CD4-positive, alpha-beta T cell treated with Interleukin-21 for 1 hour (primary cell): ENCODE results near the gene SLC6A18.
"Not testable (repeated sequence)": the region's sequence is repeated elsewhere in the genome, so short reads cannot be mapped to it uniquely, and the experiment has no call there.

ENCODE experiments used
- DNase-seq: peaks from one replicate; pipeline ENCODE4 v3.0.0-alpha.2; 2020

Gene SLC6A18

GRCh38 chr5:1280177-1281037 is 55.2 kb downstream of the SLC6A18 start:
- no peak for DNase-seq

DNA sequence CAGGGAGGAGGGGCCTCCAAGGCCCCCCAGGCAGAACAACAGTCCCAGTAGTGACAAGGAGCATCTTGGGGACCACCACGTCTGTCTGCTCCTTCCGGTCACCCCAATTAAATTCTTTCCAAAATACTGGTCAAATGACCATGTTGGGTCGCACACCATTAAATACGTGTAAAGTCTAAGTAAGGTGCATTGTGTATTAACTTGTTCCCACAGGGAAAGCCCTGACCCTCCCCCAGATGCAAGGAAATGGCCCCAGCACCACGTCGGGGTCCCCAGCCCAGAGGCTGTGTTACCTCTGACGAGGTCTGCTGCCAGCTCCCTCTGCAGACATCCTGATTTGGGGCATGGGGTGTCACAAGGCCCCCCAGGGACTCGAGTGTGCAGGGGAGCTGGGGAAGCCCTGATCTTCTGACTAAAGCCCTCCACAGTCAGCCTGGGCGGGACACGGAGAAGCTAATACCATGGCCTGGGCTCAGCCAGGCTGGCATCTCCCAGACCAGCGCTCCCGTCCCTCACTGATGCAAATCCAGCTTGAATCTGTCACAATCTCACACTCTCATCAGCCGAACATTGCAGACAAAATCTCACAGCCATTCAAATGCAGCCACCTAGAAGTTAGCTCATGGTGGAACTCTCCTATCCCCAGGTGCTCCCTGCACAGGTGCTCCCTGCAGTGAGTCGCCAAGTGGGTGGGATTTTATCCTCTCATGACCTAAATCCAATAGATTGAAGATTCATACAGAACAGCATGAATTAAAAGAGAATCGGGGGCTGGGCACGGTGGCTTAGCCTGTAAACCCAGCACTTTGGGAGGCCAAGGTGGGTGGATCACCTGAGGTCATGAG is 56.1 kb downstream of the SLC6A18 start:
- DNase-seq: no peak

DNA sequence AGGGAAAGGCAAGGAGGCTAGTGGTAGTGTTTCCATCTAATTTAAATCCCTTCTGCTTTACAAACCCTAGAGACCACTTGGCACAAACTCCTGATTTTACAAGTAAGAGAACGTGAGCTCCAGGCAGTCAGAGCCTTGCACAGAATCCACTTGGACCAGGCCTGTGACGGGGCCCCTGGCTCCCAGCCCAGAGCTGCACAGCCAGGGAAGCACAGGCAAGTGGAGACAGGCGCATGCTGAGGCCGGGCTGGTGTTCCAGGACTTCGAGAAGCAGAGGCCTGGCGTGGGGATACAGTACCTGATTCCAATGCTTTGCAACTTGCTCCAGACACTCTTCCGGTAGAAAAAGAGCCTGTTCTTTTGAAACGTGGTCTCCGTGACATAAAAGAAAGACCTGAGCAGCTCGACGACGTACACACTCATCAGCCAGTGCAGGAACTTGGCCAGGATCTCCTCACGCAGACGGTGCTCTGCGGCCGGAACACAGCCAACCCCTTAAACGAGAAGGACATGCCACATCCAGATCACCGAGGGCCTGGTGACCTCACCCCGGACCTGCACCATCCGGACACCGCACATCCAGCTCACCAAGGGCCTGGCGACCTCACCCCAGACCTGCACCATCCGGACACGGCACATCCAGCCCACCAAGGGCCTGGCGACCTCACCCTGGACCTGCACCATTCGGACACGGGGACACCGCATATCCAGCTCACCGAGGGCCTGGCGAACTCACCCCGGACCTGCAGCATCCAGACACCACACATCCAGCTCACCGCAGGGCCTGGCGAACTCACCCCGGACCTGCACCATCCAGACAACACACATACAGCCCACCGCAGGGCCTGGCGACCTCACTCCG is 57.2 kb downstream of the SLC6A18 start:
- DNase-seq: no peak

DNA sequence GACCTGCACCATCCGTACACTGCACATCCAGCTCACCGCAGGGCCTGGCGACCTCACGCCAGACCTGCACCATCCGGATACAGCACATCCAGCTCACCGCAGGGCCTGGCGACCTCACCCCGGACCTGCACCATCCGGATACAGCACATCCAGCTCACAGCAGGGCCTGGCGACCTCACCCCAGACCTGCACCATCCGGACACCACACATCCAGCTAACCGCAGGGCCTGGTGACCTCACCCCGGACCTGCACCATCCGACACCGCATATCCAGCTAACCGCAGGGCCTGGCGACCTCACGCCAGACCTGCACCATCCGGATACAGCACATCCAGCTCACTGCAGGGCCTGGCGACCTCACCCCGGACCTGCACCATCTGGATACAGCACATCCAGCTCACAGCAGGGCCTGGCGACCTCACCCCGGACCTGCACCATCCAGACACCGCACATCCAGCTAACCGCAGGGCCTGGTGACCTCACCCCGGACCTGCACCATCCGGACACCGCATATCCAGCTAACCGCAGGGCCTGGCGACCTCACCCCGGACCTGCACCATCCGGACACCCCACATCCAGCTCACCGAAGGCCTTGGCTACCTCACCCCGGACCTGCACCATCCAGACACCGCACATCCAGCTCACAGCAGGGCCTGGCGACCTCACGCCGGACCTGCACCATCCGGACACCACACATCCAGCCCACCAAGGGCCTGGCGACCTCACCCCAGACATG is 58.0 kb downstream of the SLC6A18 start:
- not testable (repeated sequence) for DNase-seq

- not testable (repeated sequence) for DNase-seq
Measured at GRCh38 chr5:1283729-1284041, 58.5 kb downstream of the SLC6A18 start.

DNA sequence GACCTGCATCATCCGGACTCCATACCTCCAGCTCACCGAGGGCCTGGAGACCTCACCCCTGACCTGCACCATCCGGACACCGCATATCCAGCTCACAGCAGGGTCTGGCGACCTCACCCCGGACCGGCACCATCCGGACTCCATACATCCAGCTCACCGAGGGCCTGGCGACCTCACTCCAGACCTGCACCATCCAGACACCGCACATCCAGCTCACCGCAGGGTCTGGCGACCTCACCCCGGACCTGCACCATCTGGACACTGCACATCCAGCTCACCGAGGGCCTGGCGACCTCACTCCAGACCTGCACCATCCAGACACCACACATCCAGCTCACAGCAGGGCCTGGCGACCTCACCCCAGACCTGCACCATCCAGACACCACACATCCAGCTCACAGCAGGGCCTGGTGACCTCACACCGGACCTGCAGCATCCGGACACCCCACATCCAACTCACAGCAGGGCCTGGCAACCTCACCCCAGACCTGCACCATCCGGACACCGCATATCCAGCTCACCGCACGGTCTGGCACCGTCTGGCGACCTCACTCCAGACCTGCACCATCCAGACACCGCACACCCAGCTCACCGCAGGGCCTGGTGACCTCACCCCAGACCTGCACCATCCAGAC is 59.3 kb downstream of the SLC6A18 start:
- DNase-seq: not testable (repeated sequence)

DNA sequence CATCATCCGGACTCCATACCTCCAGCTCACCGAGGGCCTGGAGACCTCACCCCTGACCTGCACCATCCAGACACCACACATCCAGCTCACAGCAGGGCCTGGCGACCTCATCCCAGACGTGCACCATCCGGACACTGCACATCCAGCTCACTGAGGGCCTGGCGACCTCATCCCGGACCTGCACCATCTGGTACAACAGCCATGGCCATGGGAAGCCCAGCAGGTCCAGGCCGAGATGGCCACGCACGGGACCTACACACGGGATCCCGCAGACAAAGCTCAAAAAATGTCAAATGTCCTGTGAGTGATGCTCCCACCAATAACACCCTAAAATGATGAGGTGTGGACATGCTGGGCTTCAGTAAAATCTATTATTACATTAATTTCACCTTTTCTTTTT is 60.0 kb downstream of the SLC6A18 start:
- no peak for DNase-seq

GRCh38 chr5:1285883-1286291 is 60.7 kb downstream of the SLC6A18 start:
- no peak for DNase-seq

DNA sequence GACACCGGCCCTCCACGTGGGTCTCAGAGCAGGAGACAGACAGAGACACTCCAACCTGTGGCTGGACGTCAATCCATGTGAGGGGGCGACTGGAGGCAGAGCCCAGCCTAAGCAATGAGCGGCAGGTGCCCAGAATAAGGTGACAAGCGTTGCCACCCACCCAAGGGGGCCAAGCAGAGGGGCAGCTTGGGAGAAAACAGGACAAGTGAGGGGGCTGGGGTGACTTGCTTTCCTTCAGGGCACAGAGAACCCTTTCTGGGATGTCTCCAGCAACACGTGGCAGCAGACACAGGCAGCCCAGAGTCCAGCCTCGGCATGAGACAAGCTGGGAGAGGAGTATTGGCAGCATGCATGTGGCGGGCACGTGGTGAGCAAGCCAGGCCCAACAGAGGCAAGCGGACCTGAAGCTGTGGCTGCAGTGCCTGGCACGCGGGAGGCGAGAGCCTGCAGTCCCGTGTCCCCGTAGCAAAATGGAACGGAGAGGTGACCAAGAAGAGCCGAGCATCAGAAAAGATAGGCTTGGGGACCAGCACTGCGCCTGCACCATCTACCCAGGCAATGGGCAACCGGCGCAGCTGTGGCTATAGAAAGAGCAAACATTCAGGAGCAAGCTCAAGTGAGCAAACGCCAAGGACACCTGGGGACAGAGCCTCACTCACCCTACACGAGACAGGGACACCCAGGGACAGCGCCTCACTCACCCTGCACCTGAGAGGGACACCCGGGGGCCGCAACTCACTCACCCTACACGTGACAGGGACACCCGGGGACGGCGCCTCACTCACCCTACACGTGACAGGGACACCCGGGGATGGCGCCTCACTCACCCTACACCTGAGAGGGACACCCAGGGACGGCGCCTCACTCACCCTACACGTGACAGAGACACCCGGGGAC is 63.5 kb downstream of the SLC6A18 start:
- DNase-seq: no peak

DNA sequence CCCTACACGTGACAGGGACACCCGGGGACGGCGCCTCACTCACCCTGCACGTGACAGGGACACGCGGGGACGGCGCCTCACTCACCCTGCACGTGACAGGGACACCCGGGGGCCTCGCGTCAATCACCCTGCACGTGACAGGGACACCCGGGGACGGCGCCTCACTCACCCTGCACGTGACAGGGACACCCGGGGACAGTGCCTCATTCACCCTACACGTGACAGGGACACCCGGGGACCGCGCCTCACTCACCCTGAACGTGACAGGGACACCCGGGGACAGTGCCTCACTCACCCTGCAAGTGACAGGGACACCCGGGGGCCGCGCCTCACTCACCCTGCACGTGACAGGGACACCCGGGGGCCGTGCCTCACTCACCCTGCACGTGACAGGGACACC is 64.4 kb downstream of the SLC6A18 start:
- not testable (repeated sequence) for DNase-seq

GRCh38 chr5:1290956-1291355 is 65.8 kb downstream of the SLC6A18 start:
- DNase-seq: not testable (repeated sequence)

DNA sequence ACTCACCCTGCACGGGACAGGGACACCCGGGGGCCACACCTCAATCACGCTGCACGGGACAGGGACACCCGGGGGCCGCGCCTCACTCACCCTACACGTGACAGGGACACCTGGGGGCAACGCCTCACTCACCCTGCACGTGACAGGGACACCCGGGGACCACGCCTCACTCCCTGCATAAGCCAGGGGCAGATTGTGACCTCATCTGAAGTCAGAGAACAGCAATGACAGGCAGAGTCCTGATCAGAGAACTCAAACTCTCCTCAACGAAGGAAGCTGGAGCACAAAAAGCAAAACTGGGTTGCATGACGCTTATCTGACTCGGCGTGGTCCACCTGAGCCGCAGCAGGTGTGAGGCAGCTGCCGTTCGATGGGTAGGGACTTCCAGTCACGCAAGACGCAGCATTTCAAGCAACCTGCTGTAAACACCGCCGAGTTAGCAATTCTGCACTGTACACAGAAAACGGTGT is 66.5 kb downstream of the SLC6A18 start:
- no peak for DNase-seq

- no peak for DNase-seq
Measured at GRCh38 chr5:1292139-1292538, 67.0 kb downstream of the SLC6A18 start.

DNA sequence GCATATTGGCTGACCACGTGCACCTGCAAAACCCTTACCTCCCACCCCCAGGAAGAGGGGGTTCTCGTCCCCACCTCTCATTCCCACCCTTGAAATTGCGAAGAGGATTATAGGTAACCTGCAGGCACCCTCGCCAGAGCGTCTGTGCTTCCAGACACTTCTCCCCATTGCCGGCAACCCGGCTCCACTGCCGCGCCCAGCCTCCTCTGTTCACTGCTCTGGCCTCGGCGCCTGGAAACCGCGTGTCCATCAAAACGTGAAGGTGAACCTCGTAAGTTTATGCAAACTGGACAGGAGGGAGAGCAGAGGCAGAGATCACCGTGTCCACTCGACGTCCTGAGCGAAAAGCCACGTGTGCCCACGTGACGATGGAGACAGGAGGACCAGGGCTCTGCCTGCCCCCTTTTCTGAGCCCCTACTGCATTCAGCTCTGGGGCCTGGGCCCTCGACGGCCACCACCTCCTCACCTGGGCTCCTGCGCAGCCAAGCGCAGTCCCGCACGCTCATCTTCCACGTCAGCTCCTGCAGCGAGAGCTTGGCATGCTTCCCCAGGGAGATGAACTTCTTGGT is 67.8 kb downstream of the SLC6A18 start:
- DNase-seq: no peak

- DNase-seq: no peak
Measured at GRCh38 chr5:1293416-1294205, 68.4 kb downstream of the SLC6A18 start.

- DNase-seq: no peak
Measured at GRCh38 chr5:1294206-1294834, 69.1 kb downstream of the SLC6A18 start.

- DNase-seq: peak; percentile 82
Measured at GRCh38 chr5:1294835-1295649, 69.9 kb downstream of the SLC6A18 start, which contains the start of gene TERT. Gene TERT, minus strand, starts transcription at chr5:1295068. Its CDS starts 79 bp downstream, at chr5:1294989.

DNA sequence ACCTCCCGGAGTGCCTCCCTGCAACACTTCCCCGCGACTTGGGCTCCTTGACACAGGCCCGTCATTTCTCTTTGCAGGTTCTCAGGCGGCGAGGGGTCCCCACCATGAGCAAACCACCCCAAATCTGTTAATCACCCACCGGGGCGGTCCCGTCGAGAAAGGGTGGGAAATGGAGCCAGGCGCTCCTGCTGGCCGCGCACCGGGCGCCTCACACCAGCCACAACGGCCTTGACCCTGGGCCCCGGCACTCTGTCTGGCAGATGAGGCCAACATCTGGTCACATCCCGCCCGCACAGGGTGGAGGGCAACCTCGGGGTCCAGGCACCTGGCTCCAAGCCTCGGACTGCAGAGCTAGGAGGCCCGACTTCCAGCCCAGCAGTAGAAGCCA is 70.5 kb downstream of the SLC6A18 start:
- DNase-seq: no peak
